DOHH2 (cell line): ENCODE results near the gene TOMM22.

Source experiments
- H3F3A ChIP-seq: fragments of 200-600 bp; sonication (generic), shearing (Covaris generic); 2 replicates; pipeline ENCODE4 v1.6.0; 2016; ENCODE audit warnings: antibody characterized with exemption, mild to moderate bottlenecking; ENCODE audit not compliant: control insufficient read depth, insufficient read depth
- H3K27ac ChIP-seq: fragments of 200-600 bp; sonication (generic); 2 replicates; pipeline ENCODE4 v1.5.1; 2014; ENCODE audit warnings: low read depth, mild to moderate bottlenecking, low read length, moderate library complexity
- H3K27me3 ChIP-seq: fragments of 200-600 bp; sonication (generic); 2 replicates; pipeline ENCODE4 v1.6.1; 2014; ENCODE audit warnings: mild to moderate bottlenecking, low read length, mixed read lengths; ENCODE audit not compliant: control insufficient read depth
- H3K36me3 ChIP-seq: fragments of 200-600 bp; sonication (generic); 2 replicates; pipeline ENCODE4 v1.6.1; 2014; ENCODE audit warnings: mild to moderate bottlenecking, low read length, moderate library complexity, mixed read lengths; ENCODE audit not compliant: control insufficient read depth
- H3K4me1 ChIP-seq: fragments of 200-600 bp; sonication (generic); 2 replicates; pipeline ENCODE4 v1.6.1; 2014; ENCODE audit warnings: mild to moderate bottlenecking, low read length, mixed read lengths; ENCODE audit not compliant: control insufficient read depth
- H3K4me2 ChIP-seq: fragments of 200-600 bp; sonication (generic); 2 replicates; pipeline ENCODE4 v1.6.0; 2014; ENCODE audit warnings: mild to moderate bottlenecking, low read length, moderate library complexity
- H3K4me3 ChIP-seq: fragments of 200-600 bp; sonication (generic); 2 replicates; pipeline ENCODE4 v1.5.1; 2014; ENCODE audit warnings: mild to moderate bottlenecking, low read length, mixed read lengths
- H3K79me2 ChIP-seq: fragments of 200-600 bp; sonication (generic); 2 replicates; pipeline ENCODE4 v1.6.1; 2014; ENCODE audit warnings: mild to moderate bottlenecking, low read length, mixed read lengths; ENCODE audit not compliant: control insufficient read depth
- H3K9me2 ChIP-seq: fragments of 200-600 bp; sonication (generic); replicated peaks from 2 replicates; pipeline ENCODE4 v1.6.1; 2014; ENCODE audit warnings: mild to moderate bottlenecking, low read length, mixed read lengths; ENCODE audit not compliant: control insufficient read depth
- H3K9me3 ChIP-seq: fragments of 200-600 bp; sonication (generic); 2 replicates; pipeline ENCODE4 v1.6.1; 2014; ENCODE audit warnings: antibody characterized with exemption, low read length, mixed read lengths; ENCODE audit not compliant: control insufficient read depth, insufficient read depth
- H4K20me1 ChIP-seq: fragments of 200-600 bp; sonication (generic); 2 replicates; pipeline ENCODE4 v1.6.0; 2014; ENCODE audit warnings: low read depth, mild to moderate bottlenecking, antibody characterized with exemption, low read length, moderate library complexity; ENCODE audit not compliant: control insufficient read depth, insufficient read depth
- CTCF ChIP-seq: fragments of 200-600 bp; sonication (generic); IDR thresholded peaks from one replicate; pipeline ENCODE4 v1.5.1; 2014; ENCODE audit warnings: antibody characterized with exemption, mild to moderate bottlenecking, low read depth, low read length; ENCODE audit not compliant: poor library complexity, severe bottlenecking
- EZH2phosphoT487 ChIP-seq: fragments of 200-600 bp; sonication (generic); IDR thresholded peaks from 2 replicates; pipeline ENCODE4 v1.6.1; 2017; ENCODE audit warnings: borderline replicate concordance, mild to moderate bottlenecking, antibody characterized with exemption, low read length, moderate library complexity, mixed read lengths

The TOMM22 gene

GRCh38 chr22:38674888-38675287, 6.9 kb upstream of the TOMM22 start:
- Histone ChIP-seq H3K79me2 (no peaks in the 10 kb centered on the region), H4K20me1 (no peaks in the 10 kb centered on the region), H3K4me1 (no peaks in the 10 kb centered on the region), H3K27me3 (no peaks in the 10 kb centered on the region), H3K27ac (no peak overlapping the region), H3K4me3 (no peak overlapping the region), H3K9me2 (no peaks in the 10 kb centered on the region), H3K9me3 (no peaks in the 10 kb centered on the region), H3F3A (no peaks in the 10 kb centered on the region), H3K36me3 (peaks cover 9% of the 10 kb centered on the region; the same call in 1 of the 2 replicates), H3K4me2 (no peak overlapping the region)
- no peak for TF ChIP-seq EZH2phosphoT487

- no peak overlapping the region for H3K4me3 ChIP-seq
- peaks cover 8% of the 10 kb centered on the region; the same call in 1 of the 2 replicates for H3K36me3 ChIP-seq
- H3K79me2 ChIP-seq = no peaks in the 10 kb centered on the region
- H3F3A ChIP-seq = no peaks in the 10 kb centered on the region
- H3K9me3 ChIP-seq = no peaks in the 10 kb centered on the region
- no peaks in the 10 kb centered on the region for H3K4me1 ChIP-seq
- no peaks in the 10 kb centered on the region for H3K27me3 ChIP-seq
- TF ChIP-seq CTCF (no peak), EZH2phosphoT487 (no peak)
- no peaks in the 10 kb centered on the region for H4K20me1 ChIP-seq
- H3K27ac ChIP-seq = no peak overlapping the region
- H3K4me2 ChIP-seq = no peak overlapping the region
- no peaks in the 10 kb centered on the region for H3K9me2 ChIP-seq
Observed at GRCh38 chr22:38675833-38676232, 5.9 kb upstream of the TOMM22 start.

- H3K9me2 ChIP-seq = no peaks in the 10 kb centered on the region
- no peaks in the 10 kb centered on the region for H3K9me3 ChIP-seq
- TF ChIP-seq EZH2phosphoT487 = no peak
- TF ChIP-seq CTCF = no peak
- H3K4me1 ChIP-seq = peaks cover 14% of the 10 kb centered on the region
- no peaks in the 10 kb centered on the region for H3K27me3 ChIP-seq
- no peak overlapping the region for H3K4me2 ChIP-seq
- H3K79me2 ChIP-seq = peaks cover 28% of the 10 kb centered on the region
- H3K4me3 ChIP-seq = no peak overlapping the region
- H3K27ac ChIP-seq = no peak overlapping the region
- peaks cover 70% of the 10 kb centered on the region for H3K36me3 ChIP-seq
- peaks cover 18% of the 10 kb centered on the region for H3F3A ChIP-seq
- peaks cover 5% of the 10 kb centered on the region; the same call in 1 of the 2 replicates for H4K20me1 ChIP-seq
Observed at GRCh38 chr22:38684895-38685294, 3.1 kb downstream of the TOMM22 start.

- Histone ChIP-seq H4K20me1 (peaks cover 5% of the 10 kb centered on the region; the same call in 1 of the 2 replicates), H3K36me3 (peaks cover 72% of the 10 kb centered on the region), H3K4me1 (peaks cover 14% of the 10 kb centered on the region), H3K4me3 (no peak overlapping the region), H3K27me3 (no peaks in the 10 kb centered on the region), H3K9me3 (no peaks in the 10 kb centered on the region), H3K79me2 (peaks cover 29% of the 10 kb centered on the region), H3F3A (peaks cover 18% of the 10 kb centered on the region), H3K27ac (no peak overlapping the region), H3K4me2 (no peak overlapping the region), H3K9me2 (no peaks in the 10 kb centered on the region)
- no peak for TF ChIP-seq EZH2phosphoT487
- TF ChIP-seq CTCF = no peak
Observed at GRCh38 chr22:38685761-38686160, 4.0 kb downstream of the TOMM22 start.
